Astrocyte (in vitro differentiated cells and primary cell): ENCODE measurements around the gene CENPB.

Experiments
- CTCF ChIP-seq: IDR thresholded peaks from 2 replicates; pipeline ENCODE4 v1.5.1; 2011; ENCODE audit warnings: low read depth, mild to moderate bottlenecking, inconsistent platforms, low read length, moderate library complexity; ENCODE audit not compliant: insufficient read depth
- EZH2 ChIP-seq: IDR thresholded peaks from 2 replicates; pipeline ENCODE4 v1.6.1; 2012; ENCODE audit warnings: mild to moderate bottlenecking, low read length, inconsistent platforms; ENCODE audit not compliant: insufficient read depth

DNA sequence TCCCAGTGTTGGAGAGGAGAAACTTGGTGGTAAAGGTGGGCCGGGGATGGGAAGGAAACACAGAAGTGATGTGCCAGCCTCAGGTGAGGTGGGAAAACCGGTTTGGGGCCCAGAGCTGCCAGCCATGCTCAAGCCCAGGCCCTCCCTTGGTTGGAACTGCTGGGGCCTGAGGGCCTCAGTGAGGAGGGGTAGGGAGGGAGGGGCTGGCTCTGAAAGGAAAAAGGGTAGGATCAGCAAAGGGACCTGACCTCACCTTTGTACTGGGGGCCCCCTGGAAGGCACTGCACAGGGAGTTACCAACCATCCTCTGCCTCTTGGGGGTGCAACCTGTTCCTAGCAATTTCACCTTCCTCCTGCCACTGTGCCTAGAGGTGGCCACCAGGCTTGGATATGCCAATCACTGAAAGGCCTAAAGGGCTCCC, 3.5 kb downstream of the CENPB start:
- TF ChIP-seq CTCF (no peak), EZH2 (no peak)
